KOPT-K1 (cell line): Measurements from ENCODE around the gene KCNAB1.
"Not testable (repeated sequence)": the region's sequence is repeated elsewhere in the genome, so short reads cannot be mapped to it uniquely, and the experiment has no call there.

ENCODE experiments used
- H3K27ac ChIP-seq: fragments of 200-600 bp; sonication (generic); 2 replicates; pipeline ENCODE4 v1.5.1; 2016; ENCODE audit warnings: antibody characterized with exemption, mild to moderate bottlenecking, low read depth, low read length; ENCODE audit not compliant: poor library complexity, severe bottlenecking
- H3K36me3 ChIP-seq: fragments of 200-600 bp; sonication (generic); 2 replicates; pipeline ENCODE4 v1.5.1; 2017; ENCODE audit warnings: antibody characterized with exemption, mild to moderate bottlenecking, low read length, moderate library complexity; ENCODE audit not compliant: insufficient read depth
- H3K9me3 ChIP-seq: fragments of 200-600 bp; sonication (generic); 2 replicates; pipeline ENCODE4 v1.5.1; 2017; ENCODE audit warnings: antibody characterized with exemption, low read length, mild to moderate bottlenecking; ENCODE audit not compliant: insufficient read depth, poor library complexity, severe bottlenecking

Gene KCNAB1

GRCh38 chr3:156180077-156180476 lies 59.7 kb downstream of the KCNAB1 start:
- Histone ChIP-seq H3K27ac (no peak overlapping the region), H3K9me3 (no peaks in the 10 kb centered on the region)

DNA sequence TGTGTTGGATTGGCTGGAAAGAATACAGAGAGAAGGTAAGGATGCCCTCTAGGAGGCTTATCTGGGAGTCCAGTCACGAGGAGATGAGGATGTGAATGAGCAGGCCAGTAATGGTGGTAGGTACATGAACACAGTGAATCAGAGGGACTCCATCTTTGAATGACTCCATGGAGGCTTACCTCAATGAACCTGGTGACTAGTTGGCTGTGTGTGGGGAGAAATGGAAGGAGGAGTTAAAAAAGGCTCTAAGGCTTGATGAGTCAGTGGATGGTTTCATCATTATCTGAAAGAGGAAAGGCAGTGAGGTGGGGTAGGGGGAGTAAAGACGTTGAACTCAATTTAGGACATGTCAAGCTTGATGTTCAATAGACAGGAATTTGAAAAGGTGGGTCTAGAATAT lies 61.1 kb downstream of the KCNAB1 start:
- Histone ChIP-seq H3K36me3 (no peaks in the 10 kb centered on the region), H3K9me3 (no peaks in the 10 kb centered on the region), H3K27ac (no peak overlapping the region)

More at GRCh38 chr3:156180077-156180476, 59.7 kb downstream of the KCNAB1 start:
- no peaks in the 10 kb centered on the region for H3K36me3 ChIP-seq

DNA sequence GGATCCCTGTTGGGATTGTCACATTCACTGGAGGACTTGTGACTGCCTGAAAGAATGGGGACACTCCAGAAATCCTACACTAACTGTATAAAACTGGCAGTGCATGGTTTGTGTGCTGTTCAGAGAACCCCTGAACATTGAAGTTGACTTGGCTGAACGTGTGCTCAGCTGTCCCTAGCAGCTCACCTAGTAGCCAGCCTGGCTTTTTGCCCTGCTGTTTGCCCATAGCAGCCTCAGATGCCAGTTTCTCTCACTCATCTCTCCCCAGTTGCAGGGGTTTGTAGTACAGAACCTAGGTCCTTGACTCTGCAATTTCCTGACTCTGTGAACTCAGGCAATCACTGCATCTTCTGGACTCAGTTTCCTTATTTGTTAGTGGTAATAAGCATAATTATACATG lies 63.0 kb downstream of the KCNAB1 start:
- Histone ChIP-seq H3K9me3 (no peaks in the 10 kb centered on the region), H3K27ac (no peak overlapping the region), H3K36me3 (no peaks in the 10 kb centered on the region)

DNA sequence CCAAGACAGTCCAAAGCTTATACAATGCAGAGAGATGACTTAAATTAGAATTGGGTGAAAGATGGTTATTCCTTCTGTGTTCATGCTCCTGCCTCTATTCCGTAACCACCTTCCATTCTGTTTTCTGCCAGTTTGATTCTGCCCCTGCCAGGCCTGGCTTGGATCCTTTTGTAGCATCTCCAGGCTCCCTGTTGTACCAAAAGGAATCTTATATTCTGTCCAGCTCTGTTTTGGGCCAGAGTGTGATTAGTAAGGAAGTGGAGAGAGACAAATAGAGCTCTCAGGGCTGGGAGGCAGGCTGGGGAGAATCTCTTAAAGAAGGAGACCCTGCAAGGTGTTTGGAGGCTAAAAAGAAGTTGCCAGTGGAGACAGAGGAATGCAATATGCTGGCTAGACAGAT lies 63.8 kb downstream of the KCNAB1 start:
- Histone ChIP-seq H3K9me3 (no peaks in the 10 kb centered on the region), H3K36me3 (no peaks in the 10 kb centered on the region), H3K27ac (no peak overlapping the region)

DNA sequence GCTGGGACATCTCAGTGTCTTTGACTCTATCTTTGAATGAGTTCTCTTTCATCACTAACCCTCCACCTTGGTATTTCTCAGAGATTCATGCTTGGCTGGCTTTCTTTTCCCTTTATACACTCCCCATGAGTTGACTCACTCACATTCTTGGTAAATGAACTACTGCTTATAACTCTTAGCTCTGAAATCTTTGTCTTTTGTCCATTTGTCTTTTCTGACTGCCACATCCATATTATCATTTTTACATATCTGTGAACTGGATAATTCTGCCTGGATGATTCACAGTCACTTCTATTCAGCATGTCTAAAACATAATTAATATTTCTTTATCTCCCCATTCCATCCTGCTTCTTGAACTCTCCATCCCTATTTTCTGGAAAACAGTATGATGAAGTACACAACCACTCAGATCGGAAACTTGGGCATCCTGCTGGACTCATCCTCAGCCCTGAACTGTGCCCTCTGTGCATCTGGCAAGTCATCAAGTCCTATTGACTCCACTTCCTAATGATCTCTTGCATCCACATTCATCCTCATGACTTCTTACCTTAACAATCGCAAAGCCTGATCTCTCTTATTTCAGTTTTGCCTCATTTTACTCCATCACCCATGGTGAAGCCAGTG lies 66.9 kb downstream of the KCNAB1 start:
- no peak overlapping the region for H3K27ac ChIP-seq
- H3K36me3 ChIP-seq = no peaks in the 10 kb centered on the region
- H3K9me3 ChIP-seq = no peaks in the 10 kb centered on the region

DNA sequence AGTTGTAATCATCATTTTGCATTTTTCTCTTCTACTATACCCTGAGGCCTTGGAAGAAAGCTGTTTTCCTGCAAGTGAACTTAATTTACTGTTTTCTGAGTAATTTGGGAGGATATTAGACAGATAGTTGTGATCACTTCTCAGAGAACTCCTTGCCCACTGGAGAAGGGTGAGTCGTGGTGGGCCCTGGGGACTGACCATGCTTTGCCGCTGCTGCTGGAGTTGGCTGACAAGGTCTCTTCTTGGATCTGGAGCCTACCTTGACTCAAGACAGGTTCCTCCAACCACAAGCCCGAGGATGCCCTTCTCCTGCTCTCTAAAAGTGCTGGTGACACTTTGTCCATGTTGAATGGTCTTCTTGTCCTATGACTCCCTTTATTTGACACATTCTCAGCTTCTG lies 68.4 kb downstream of the KCNAB1 start:
- Histone ChIP-seq H3K36me3 (no peaks in the 10 kb centered on the region), H3K27ac (no peak overlapping the region), H3K9me3 (no peaks in the 10 kb centered on the region)

DNA sequence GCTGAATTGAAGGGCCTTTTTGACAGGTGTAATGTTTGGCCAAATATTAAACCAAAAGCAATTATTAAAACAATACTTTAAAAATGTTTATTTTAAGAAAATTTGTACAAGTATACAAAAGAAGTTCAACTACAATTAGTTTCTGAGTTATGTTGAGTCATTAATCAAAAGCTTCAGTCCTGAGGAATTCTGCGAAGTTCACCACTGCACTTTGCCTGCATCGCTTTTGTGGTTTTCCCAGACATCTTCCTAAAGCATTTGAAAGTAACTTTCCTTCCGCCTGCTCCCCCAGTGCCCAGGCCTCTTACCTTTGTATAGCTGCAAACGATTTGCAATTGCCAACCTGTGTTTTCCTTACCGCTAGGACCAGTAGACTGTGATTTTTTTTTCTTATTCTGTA lies 69.5 kb downstream of the KCNAB1 start:
- H3K27ac ChIP-seq = no peak overlapping the region
- no peaks in the 10 kb centered on the region for H3K9me3 ChIP-seq
- H3K36me3 ChIP-seq = no peaks in the 10 kb centered on the region

- H3K9me3 ChIP-seq, H3K27ac ChIP-seq, H3K36me3 ChIP-seq: not testable (repeated sequence)
These were observed 74.6 kb downstream of the KCNAB1 start for GRCh38 chr3:156194945-156195344.

DNA sequence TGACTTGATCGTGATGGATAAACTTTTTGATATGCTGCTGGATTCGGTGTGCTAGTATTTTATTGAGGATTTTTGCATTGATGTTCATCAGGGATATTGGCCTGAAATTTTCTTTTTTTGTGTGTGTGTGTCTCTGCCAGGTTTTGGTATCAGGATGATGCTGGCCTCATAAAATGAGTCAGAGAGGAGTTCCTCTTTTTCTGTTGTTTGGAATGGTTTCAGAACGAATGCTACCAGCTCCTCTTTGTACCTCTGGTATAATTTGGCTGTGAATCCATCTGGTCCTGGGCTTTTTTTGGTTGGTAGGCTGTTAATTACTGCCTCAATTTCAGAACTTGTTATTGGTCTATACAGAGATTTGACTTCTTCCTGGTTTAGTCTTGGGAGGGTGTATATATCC lies 76.8 kb downstream of the KCNAB1 start:
- not testable (repeated sequence) for H3K27ac ChIP-seq, H3K9me3 ChIP-seq, H3K36me3 ChIP-seq

DNA sequence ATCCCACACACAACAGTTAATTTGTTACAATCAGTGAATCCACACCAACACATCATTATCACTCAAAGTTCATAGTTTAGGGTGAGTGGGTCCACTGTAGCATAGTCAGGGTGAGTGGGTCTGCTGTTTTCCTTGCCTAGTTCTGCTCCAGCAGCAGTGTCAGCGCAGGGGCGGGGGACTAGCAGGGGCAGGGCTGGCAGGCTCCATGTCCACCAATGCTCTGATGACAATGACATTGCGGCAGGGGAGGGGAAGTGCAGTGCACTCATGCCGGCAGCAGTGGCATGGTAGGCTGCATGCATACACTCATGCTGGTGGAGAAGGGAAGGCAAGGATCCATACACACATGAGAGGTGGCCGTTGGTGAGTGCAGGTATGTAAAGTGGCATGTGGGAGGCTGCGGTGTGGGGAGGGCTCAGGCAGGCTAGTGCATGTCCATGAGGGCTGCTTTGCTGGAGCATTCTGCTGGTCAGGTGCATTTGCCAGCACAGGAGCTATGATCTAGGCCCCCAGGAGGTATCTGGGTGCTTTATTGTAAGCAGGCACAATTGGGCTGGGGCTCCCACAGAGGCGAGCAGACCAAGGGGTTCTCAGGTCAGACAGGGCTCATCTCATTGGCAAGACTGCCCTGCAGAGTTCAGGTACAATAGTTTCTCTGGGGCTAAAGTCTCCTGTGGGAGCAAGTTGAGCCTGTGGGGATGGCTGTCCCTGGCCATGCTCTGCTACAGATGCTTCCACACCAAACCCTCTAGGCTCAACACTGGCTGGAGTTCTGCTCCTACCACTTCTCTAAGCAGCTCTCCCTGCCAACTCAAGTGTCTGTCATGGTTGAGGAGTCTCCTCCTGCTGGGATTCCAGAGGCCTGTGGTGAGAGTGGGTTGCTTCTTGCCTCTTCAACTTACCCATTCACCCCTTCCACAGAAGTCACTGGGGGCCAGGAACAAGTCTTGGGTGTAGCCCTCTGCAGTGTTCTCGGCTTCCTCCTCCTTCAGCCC lies 81.3 kb downstream of the KCNAB1 start:
- H3K27ac ChIP-seq = no peak overlapping the region
- no peaks in the 10 kb centered on the region for H3K9me3 ChIP-seq
- no peaks in the 10 kb centered on the region for H3K36me3 ChIP-seq

- Histone ChIP-seq H3K27ac (no peak overlapping the region), H3K9me3 (no peaks in the 10 kb centered on the region), H3K36me3 (no peaks in the 10 kb centered on the region)
These were observed 85.8 kb downstream of the KCNAB1 start for GRCh38 chr3:156206157-156206556.

DNA sequence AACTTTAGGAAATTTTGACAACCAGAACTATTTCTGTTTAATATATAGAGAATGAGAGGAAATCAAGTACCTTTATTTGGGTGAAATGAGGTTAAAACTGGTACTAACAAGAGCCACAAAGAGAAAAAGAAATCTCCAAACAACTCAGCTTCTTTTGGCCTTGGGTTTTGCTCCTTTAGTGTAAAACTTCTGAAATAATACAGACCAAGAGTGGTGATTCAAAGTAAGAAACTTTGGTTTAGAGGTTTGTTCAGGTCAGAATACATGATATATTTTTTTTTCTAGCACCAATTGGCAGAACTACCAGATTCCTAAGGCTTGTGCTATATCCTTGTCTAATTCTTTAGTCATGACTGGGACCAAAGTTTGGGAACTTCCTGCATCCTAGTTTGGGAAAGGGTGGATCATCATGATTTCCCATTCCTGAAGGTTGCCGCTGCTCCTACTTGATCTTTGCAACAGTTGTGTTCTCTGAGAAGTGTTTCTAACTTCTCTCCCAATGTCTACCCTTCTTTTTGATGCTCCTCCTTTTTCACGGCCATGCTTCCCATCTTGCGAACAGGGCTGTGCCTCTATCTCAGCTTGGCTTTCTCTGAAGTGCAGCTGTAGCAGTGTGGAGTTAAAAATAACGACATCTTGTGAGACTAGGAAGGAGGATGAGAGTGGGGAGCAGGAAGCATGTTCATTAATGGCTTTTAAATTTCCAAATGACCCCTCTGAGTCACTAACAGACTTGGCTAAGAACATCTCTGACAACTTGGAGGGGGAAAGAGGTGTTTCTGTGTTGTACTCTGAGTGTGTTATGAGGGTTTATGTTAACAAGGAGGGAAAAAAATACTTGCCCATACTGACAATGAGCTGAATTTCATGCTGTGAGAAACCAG lies 87.7 kb downstream of the KCNAB1 start:
- Histone ChIP-seq H3K9me3 (no peaks in the 10 kb centered on the region), H3K27ac (no peak overlapping the region), H3K36me3 (no peaks in the 10 kb centered on the region)

GRCh38 chr3:156209631-156210335 lies 89.4 kb downstream of the KCNAB1 start:
- Histone ChIP-seq H3K9me3 (no peaks in the 10 kb centered on the region), H3K27ac (no peak overlapping the region), H3K36me3 (no peaks in the 10 kb centered on the region)

GRCh38 chr3:156211583-156211982 lies 91.2 kb downstream of the KCNAB1 start:
- no peak overlapping the region for H3K27ac ChIP-seq
- H3K36me3 ChIP-seq = no peaks in the 10 kb centered on the region
- no peaks in the 10 kb centered on the region for H3K9me3 ChIP-seq
